H9 (cell line): ENCODE data around the gene NCAM1. TPM values are rescaled to one million over a fixed set of nuclear protein-coding genes. Genes with fewer than 3 reads are reported as not detected.
"Not testable (repeated sequence)": the region's sequence is repeated elsewhere in the genome, so short reads cannot be mapped to it uniquely, and the experiment has no call there.

ENCODE experiments used
- DNase-seq: peaks from one replicate; pipeline ENCODE4 v3.0.0-alpha.2; 2017
- H2AFZ ChIP-seq: one replicate; pipeline ENCODE4 v1.6.1; 2013; ENCODE audit warnings: mild to moderate bottlenecking, low read length, control low read depth, moderate library complexity
- H2AK5ac ChIP-seq: 2 replicates; pipeline ENCODE4 v1.6.1; 2013; ENCODE audit warnings: low read length, control low read depth, mixed read lengths; ENCODE audit not compliant: insufficient read length
- H2BK120ac ChIP-seq: one replicate; pipeline ENCODE4 v1.6.1; 2013; ENCODE audit warnings: low read depth, mild to moderate bottlenecking, low read length, control low read depth, inconsistent platforms; ENCODE audit not compliant: poor library complexity, severe bottlenecking
- H2BK12ac ChIP-seq: 2 replicates; pipeline ENCODE4 v1.6.1; 2013; ENCODE audit warnings: low read length, control low read depth, mixed read lengths, low read depth; ENCODE audit not compliant: insufficient read length
- H2BK15ac ChIP-seq: 2 replicates; pipeline ENCODE4 v1.6.1; 2013; ENCODE audit warnings: low read depth, low read length, control low read depth
- H2BK20ac ChIP-seq: one replicate; pipeline ENCODE4 v1.6.1; 2013; ENCODE audit warnings: low read depth, mild to moderate bottlenecking, low read length, control low read depth, inconsistent platforms; ENCODE audit not compliant: poor library complexity, severe bottlenecking
- H2BK5ac ChIP-seq: 2 replicates; pipeline ENCODE4 v1.6.1; 2013; ENCODE audit warnings: low read length, control low read depth, mixed read lengths; ENCODE audit not compliant: insufficient read length
- H3K14ac ChIP-seq: 2 replicates; pipeline ENCODE4 v1.6.1; 2013; ENCODE audit warnings: low read length, control low read depth; ENCODE audit not compliant: insufficient read depth
- H3K18ac ChIP-seq: 2 replicates; pipeline ENCODE4 v1.6.1; 2013; ENCODE audit warnings: low read depth, mild to moderate bottlenecking, mixed read lengths, low read length, control low read depth; ENCODE audit not compliant: insufficient read length
- H3K23ac ChIP-seq: 2 replicates; pipeline ENCODE4 v1.6.1; 2013; ENCODE audit warnings: low read length, control low read depth, mixed read lengths, low read depth; ENCODE audit not compliant: insufficient read length
- H3K23me2 ChIP-seq: 2 replicates; pipeline ENCODE4 v1.6.1; 2013; ENCODE audit warnings: low read depth, mild to moderate bottlenecking, mixed read lengths, low read length, control low read depth; ENCODE audit not compliant: insufficient read length, poor library complexity, severe bottlenecking
- H3K27ac ChIP-seq: 2 replicates; pipeline ENCODE4 v1.5.1; 2013; ENCODE audit warnings: low read length, control low read depth, mixed read lengths, low read depth; ENCODE audit not compliant: insufficient read length
- H3K27me3 ChIP-seq: 2 replicates; pipeline ENCODE4 v1.6.1; 2013; ENCODE audit warnings: low read length, control low read depth, inconsistent platforms; ENCODE audit not compliant: insufficient read depth
- H3K4ac ChIP-seq: 2 replicates; pipeline ENCODE4 v1.6.1; 2013; ENCODE audit warnings: low read depth, mild to moderate bottlenecking, control low read depth, inconsistent platforms, low read length, moderate library complexity
- H3K4me1 ChIP-seq: 2 replicates; pipeline ENCODE4 v1.6.1; 2013; ENCODE audit warnings: low read length, control low read depth, inconsistent platforms; ENCODE audit not compliant: insufficient read depth
- H3K4me2 ChIP-seq: 2 replicates; pipeline ENCODE4 v1.6.1; 2013; ENCODE audit warnings: low read length, control low read depth, mixed read lengths; ENCODE audit not compliant: insufficient read length, insufficient read depth
- H3K56ac ChIP-seq: 2 replicates; pipeline ENCODE4 v1.6.1; 2013; ENCODE audit warnings: low read depth, mild to moderate bottlenecking, mixed read lengths, low read length, control low read depth; ENCODE audit not compliant: insufficient read length
- H3K79me1 ChIP-seq: 2 replicates; pipeline ENCODE4 v1.6.1; 2013; ENCODE audit warnings: low read depth, mild to moderate bottlenecking, moderate library complexity, low read length, control low read depth, inconsistent platforms; ENCODE audit not compliant: insufficient read depth, poor library complexity, severe bottlenecking
- H3K79me2 ChIP-seq: 2 replicates; pipeline ENCODE4 v1.6.1; 2013; ENCODE audit warnings: low read length, control low read depth, inconsistent platforms; ENCODE audit not compliant: insufficient read depth
- H3K9ac ChIP-seq: 2 replicates; pipeline ENCODE4 v1.6.1; 2013; ENCODE audit warnings: low read length, control low read depth, mixed read lengths; ENCODE audit not compliant: insufficient read length; ENCODE audit errors: extremely low read depth
- H3K9me3 ChIP-seq: one replicate; pipeline ENCODE4 v1.6.1; 2013; ENCODE audit warnings: low read depth, low read length, inconsistent platforms; ENCODE audit not compliant: control insufficient read depth
- H3T11ph ChIP-seq: one replicate; pipeline ENCODE4 v1.6.1; 2013; ENCODE audit warnings: mild to moderate bottlenecking, low read length, control low read depth, inconsistent platforms
- H4K20me1 ChIP-seq: one replicate; pipeline ENCODE4 v1.6.1; 2013; ENCODE audit not compliant: control insufficient read depth, insufficient read length, insufficient read depth
- H4K5ac ChIP-seq: 2 replicates; pipeline ENCODE4 v1.6.1; 2013; ENCODE audit warnings: low read depth, mild to moderate bottlenecking, mixed read lengths, low read length, control low read depth; ENCODE audit not compliant: insufficient read length
- H4K8ac ChIP-seq: replicated peaks from 2 replicates; pipeline ENCODE4 v1.6.1; 2013; ENCODE audit warnings: low read length, control low read depth, mixed read lengths, low read depth; ENCODE audit not compliant: insufficient read length
- H4K91ac ChIP-seq: 2 replicates; pipeline ENCODE4 v1.6.1; 2013; ENCODE audit warnings: low read depth, mild to moderate bottlenecking, moderate library complexity, mixed read lengths, low read length, control low read depth; ENCODE audit not compliant: insufficient read length
- H3K27ac Mint-ChIP-seq, 3 experiments: 2 replicates in 2 of 3; 3 replicates in 1 of 3; pipeline ENCODE4 v1.8.0; 2020 to 2021; ENCODE audit warnings: mixed read lengths in 3 of 3, mild to moderate bottlenecking in 1 of 3, moderate library complexity in 1 of 3
- H3K27me3 Mint-ChIP-seq: 2 replicates; pipeline ENCODE4 v1.8.0; 2021; ENCODE audit warnings: low read depth, mild to moderate bottlenecking, moderate library complexity, mixed read lengths
- H3K36me3 Mint-ChIP-seq, 3 experiments: 2 replicates in 2 of 3; 3 replicates in 1 of 3; pipeline ENCODE4 v1.8.0; 2020 to 2021; ENCODE audit warnings: low read depth in 3 of 3, mixed read lengths in 3 of 3; ENCODE audit not compliant: insufficient read depth in 1 of 3
- H3K4me1 Mint-ChIP-seq, 2 experiments: 2 replicates each; pipeline ENCODE4 v1.8.0; 2020; ENCODE audit warnings: mixed read lengths in 2 of 2
- H3K4me3 Mint-ChIP-seq, 2 experiments: 2 replicates in 1 of 2; 3 replicates in 1 of 2; pipeline ENCODE4 v1.8.0; 2020 to 2021; ENCODE audit warnings: mild to moderate bottlenecking in 2 of 2, mixed read lengths in 2 of 2, moderate library complexity in 1 of 2
- H3K9me3 Mint-ChIP-seq, 2 experiments: 2 replicates in 1 of 2; 3 replicates in 1 of 2; pipeline ENCODE4 v1.8.0; 2020; ENCODE audit warnings: mild to moderate bottlenecking in 2 of 2, mixed read lengths in 2 of 2, moderate library complexity in 1 of 2
- WGBS: extraction: QIAGEN DNeasy Blood & Tissue Kit; methylation state at CpG from one replicate; pipeline ENCODE4 v1.1.7; 2013; ENCODE audit warnings: missing lambda C conversion rate, low lambda C conversion rate, mixed read lengths; ENCODE audit not compliant: insufficient read length; ENCODE audit errors: extremely low coverage; 5-methylcytosine and 5-hydroxymethylcytosine counted together
- total RNA-seq: library from RNA; stranded (reverse); gene quantifications from 2 replicates; pipeline ENCODE4 v1.2.1, GENCODE V29; 2021
- TF ChIP-seq, protein P1 (sequence below): fragments of 200-600 bp; sonication (generic); conservative IDR thresholded peaks from 3 replicates; pipeline ENCODE4 v1.8.0; 2021; ENCODE audit warnings: antibody characterized with exemption, mild to moderate bottlenecking

The NCAM1 gene
- total RNA-seq, 1 experiment from 2014 or later = 2.5 TPM

DNA sequence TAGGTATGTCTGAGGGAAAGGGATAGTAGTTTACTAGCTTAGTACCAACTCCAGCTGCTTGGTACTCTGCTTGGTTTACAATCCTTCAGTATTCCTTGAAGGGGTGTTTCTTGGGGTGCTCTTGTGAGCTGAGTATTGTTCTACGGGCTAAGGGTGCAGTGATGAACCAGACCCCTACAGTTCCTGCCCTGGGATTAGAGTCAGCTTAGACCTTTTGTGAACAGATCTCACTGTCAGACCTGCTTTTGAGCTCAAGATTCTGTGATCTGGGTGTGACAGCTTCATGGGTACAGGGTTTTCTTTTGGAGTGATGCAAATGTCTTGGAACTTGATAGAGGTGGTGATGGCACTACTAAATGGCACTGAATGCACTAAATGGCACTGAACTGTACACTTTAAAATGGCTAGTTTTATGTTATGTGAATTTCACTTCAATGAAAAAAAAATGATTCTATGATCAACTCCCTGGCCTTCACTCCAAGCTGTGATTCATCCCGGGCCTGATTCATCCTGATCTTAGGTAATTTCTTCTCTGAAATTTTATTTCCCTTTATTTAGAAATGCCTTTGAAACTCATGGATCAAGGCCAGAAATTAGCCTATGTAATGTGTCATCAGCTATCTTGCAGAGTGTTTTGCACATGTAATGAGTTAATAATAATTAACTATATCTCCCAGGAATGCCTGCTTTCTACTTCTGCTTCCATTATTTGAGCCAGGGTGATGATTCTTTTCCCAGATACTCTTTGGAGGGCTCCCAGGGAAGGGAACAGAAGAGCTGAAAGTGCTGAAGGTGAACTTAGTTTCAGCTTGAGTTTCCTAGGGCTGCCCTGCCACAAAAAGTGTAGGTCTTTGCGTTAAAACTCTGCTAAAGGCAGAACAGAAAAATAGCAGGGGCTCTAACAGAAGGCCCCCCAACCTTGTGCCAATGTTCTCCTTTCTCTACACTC, 87.9 kb downstream of the NCAM1 start:
- H2AFZ ChIP-seq = no peak overlapping the region
- TF ChIP-seq, protein P1, sequence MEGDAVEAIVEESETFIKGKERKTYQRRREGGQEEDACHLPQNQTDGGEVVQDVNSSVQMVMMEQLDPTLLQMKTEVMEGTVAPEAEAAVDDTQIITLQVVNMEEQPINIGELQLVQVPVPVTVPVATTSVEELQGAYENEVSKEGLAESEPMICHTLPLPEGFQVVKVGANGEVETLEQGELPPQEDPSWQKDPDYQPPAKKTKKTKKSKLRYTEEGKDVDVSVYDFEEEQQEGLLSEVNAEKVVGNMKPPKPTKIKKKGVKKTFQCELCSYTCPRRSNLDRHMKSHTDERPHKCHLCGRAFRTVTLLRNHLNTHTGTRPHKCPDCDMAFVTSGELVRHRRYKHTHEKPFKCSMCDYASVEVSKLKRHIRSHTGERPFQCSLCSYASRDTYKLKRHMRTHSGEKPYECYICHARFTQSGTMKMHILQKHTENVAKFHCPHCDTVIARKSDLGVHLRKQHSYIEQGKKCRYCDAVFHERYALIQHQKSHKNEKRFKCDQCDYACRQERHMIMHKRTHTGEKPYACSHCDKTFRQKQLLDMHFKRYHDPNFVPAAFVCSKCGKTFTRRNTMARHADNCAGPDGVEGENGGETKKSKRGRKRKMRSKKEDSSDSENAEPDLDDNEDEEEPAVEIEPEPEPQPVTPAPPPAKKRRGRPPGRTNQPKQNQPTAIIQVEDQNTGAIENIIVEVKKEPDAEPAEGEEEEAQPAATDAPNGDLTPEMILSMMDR = no peak

DNA sequence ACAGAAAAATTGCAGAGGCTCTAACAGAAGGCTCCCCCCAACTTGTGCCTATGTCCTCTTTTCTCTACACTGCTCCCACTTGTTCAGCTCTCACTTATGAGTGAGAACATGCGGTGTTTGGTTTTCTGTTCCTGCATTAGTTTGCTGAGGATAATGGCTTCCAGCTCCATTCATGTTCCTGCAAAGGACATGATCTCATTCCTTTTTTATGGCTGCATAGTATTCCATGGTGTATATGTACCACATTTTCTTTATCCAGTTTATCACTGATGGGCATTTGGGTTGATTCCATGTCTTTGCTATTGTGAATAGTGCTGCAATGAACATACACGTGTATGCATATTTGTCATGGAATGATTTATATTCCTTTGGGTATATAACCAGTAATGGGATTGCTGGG, 91.8 kb downstream of the NCAM1 start:
- WGBS = no CpG with 5 or more reads among the region's 2 CpGs
- H3T11ph ChIP-seq, H3K14ac ChIP-seq, H3K18ac ChIP-seq, H2BK12ac ChIP-seq, H3K27ac Mint-ChIP-seq, H3K4me1 Mint-ChIP-seq, H3K27ac ChIP-seq, H4K5ac ChIP-seq, H4K91ac ChIP-seq, H2BK15ac ChIP-seq, H3K27me3 Mint-ChIP-seq, H3K9ac ChIP-seq, DNase-seq, H3K4me2 ChIP-seq, H3K23ac ChIP-seq, H3K4me3 Mint-ChIP-seq, H4K8ac ChIP-seq, H3K4ac ChIP-seq, H2BK120ac ChIP-seq, H3K79me1 ChIP-seq, H3K4me1 ChIP-seq, H3K56ac ChIP-seq, H3K79me2 ChIP-seq, H3K27me3 ChIP-seq, H3K9me3 ChIP-seq, H2BK20ac ChIP-seq, H3K9me3 Mint-ChIP-seq, H4K20me1 ChIP-seq, H2BK5ac ChIP-seq, H3K36me3 Mint-ChIP-seq, H2AFZ ChIP-seq, H3K23me2 ChIP-seq, H2AK5ac ChIP-seq: not testable (repeated sequence)

More for the DNA sequence above, 87.9 kb downstream of the NCAM1 start:
- H3K79me1 ChIP-seq = no peaks in the 10 kb centered on the region
- no peak overlapping the region for H2BK20ac ChIP-seq
- no peak overlapping the region for H4K91ac ChIP-seq
- H2BK15ac ChIP-seq = no peak overlapping the region
- no peak overlapping the region for H3K4me2 ChIP-seq
- H4K8ac ChIP-seq = no peak overlapping the region
- H3K79me2 ChIP-seq = no peaks in the 10 kb centered on the region
- no peak overlapping the region; a peak in 1 of 7 replicates for H3K27ac Mint-ChIP-seq
- H4K5ac ChIP-seq = no peak overlapping the region
- H3K36me3 Mint-ChIP-seq = peaks cover 0 to 2% (median 0%) of the 10 kb centered on the region in 3 experiments; a peak in 3 of 7 replicates
- H2AK5ac ChIP-seq = no peak overlapping the region
- H3K14ac ChIP-seq = no peak overlapping the region
- no peak overlapping the region for H2BK120ac ChIP-seq
- no peak overlapping the region for H3K56ac ChIP-seq
- H3K27me3 ChIP-seq = no peaks in the 10 kb centered on the region
- no peaks in the 10 kb centered on the region for H3K23me2 ChIP-seq
- no peaks in the 10 kb centered on the region for H4K20me1 ChIP-seq
- no peak overlapping the region for H3K9ac ChIP-seq
- no peak overlapping the region for H2BK12ac ChIP-seq
- H3K4ac ChIP-seq = no peak overlapping the region
- peaks cover 5 to 6% of the 10 kb centered on the region in 2 experiments for H3K4me1 Mint-ChIP-seq
- no peak overlapping the region for H3T11ph ChIP-seq
- no peak overlapping the region for H3K4me3 Mint-ChIP-seq
- no peak overlapping the region for H3K23ac ChIP-seq
- no CpG with 5 or more reads among the region's 3 CpGs for WGBS
- H3K4me1 ChIP-seq = peaks cover 3% of the 10 kb centered on the region; the same call in 1 of the 2 replicates
- no peak overlapping the region for H3K18ac ChIP-seq
- H3K9me3 ChIP-seq = no peaks in the 10 kb centered on the region
- no peak for DNase-seq
- peaks cover 0 to 11% of the 10 kb centered on the region in 2 experiments; a peak in 4 of 5 replicates for H3K9me3 Mint-ChIP-seq
- no peak overlapping the region for H2BK5ac ChIP-seq
- H3K27me3 Mint-ChIP-seq = no peaks in the 10 kb centered on the region; the same call in 1 of the 2 replicates
- no peak overlapping the region for H3K27ac ChIP-seq
